ENCODE data around the gene UBA7. TPM values are rescaled to one million over a fixed set of nuclear protein-coding genes. Genes with fewer than 3 reads are reported as not detected.

The UBA7 gene
- 0.21 to 0.68 TPM (median 0.34 TPM) in 5 replicates for total RNA-seq (2022; extraction: Qiagen RNA extraction; ENCODE audit: low read depth)

GRCh38 chr3:49813497-49814174 is at the start of gene UBA7:
TSS of gene UBA7 (minus strand) at chr3:49813953. CDS start at chr3:49813787, 166 bp downstream.

GRCh38 chr3:49856181-49857005 is 42.6 kb upstream of the UBA7 start, which contains the start of gene TRAIP:
TSS of gene TRAIP (minus strand) at chr3:49856564. CDS start at chr3:49856453, 111 bp downstream.

GRCh38 chr3:49802719-49803464 is 10.9 kb downstream of the UBA7 start, which contains the start of gene INKA1:
TSS of gene INKA1 (plus strand) at chr3:49803261. CDS start at chr3:49803393, 132 bp downstream.

GRCh38 chr3:49799761-49800160 is 14.0 kb downstream of the UBA7 start, which contains the start of gene CDHR4:
TSS of gene CDHR4 (minus strand) at chr3:49799873. CDS start at chr3:49799812, 61 bp downstream.

GRCh38 chr3:49786357-49787181 is 27.2 kb downstream of the UBA7 start, which contains the start of gene IP6K1:
TSS of gene IP6K1 (minus strand) at chr3:49786542. CDS start at chr3:49748040, 38,502 bp downstream.

Other genes with a start within 250 kb of the UBA7 start
- gene APEH, start 139.6 kb downstream of the UBA7 start, total RNA-seq (2022; extraction: Qiagen RNA extraction; ENCODE audit: low read depth) = 60.2 to 71.1 TPM (median 63.4 TPM) in 5 replicates
- 0.99 to 2.2 TPM (median 1.4 TPM) in 5 replicates for gene MST1, start 124.5 kb downstream of the UBA7 start, total RNA-seq (2022; extraction: Qiagen RNA extraction; ENCODE audit: low read depth)
- gene RNF123, start 124.4 kb downstream of the UBA7 start, total RNA-seq (2022; extraction: Qiagen RNA extraction; ENCODE audit: low read depth) = 9.6 to 18.6 TPM (median 15.9 TPM) in 5 replicates
- gene AMIGO3, start 94.3 kb downstream of the UBA7 start, total RNA-seq (2022; extraction: Qiagen RNA extraction; ENCODE audit: low read depth) = 0.35 to 0.85 TPM (median 0.59 TPM) in 5 replicates
- gene GMPPB, start 90.0 kb downstream of the UBA7 start, total RNA-seq (2022; extraction: Qiagen RNA extraction; ENCODE audit: low read depth) = 14.9 to 20.9 TPM (median 18.3 TPM) in 5 replicates
- 18.4 to 23.4 TPM (median 22.3 TPM) in 5 replicates for gene IP6K1, start 27.4 kb downstream of the UBA7 start, total RNA-seq (2022; extraction: Qiagen RNA extraction; ENCODE audit: low read depth)
- gene CDHR4, start 14.1 kb downstream of the UBA7 start, total RNA-seq (2022; extraction: Qiagen RNA extraction; ENCODE audit: low read depth) = 0.11 to 0.29 TPM (median 0.24 TPM) in 4 of 5 replicates, not detected in the other
- gene INKA1, start 10.7 kb downstream of the UBA7 start, total RNA-seq (2022; extraction: Qiagen RNA extraction; ENCODE audit: low read depth) = 1.3 to 2.3 TPM (median 2.0 TPM) in 5 replicates
- gene TRAIP, start 42.6 kb upstream of the UBA7 start, total RNA-seq (2022; extraction: Qiagen RNA extraction; ENCODE audit: low read depth) = 9.1 to 17.4 TPM (median 14.7 TPM) in 5 replicates
- gene CAMKV, start 56.0 kb upstream of the UBA7 start, total RNA-seq (2022; extraction: Qiagen RNA extraction; ENCODE audit: low read depth) = 0.30 to 0.53 TPM (median 0.46 TPM) in 5 replicates
- 5.3 to 8.5 TPM (median 7.4 TPM) in 5 replicates for gene MST1R, start 89.9 kb upstream of the UBA7 start, total RNA-seq (2022; extraction: Qiagen RNA extraction; ENCODE audit: low read depth)
- gene MON1A, start 115.9 kb upstream of the UBA7 start, total RNA-seq (2022; extraction: Qiagen RNA extraction; ENCODE audit: low read depth) = 4.4 to 8.6 TPM (median 7.9 TPM) in 5 replicates
- 24.1 to 30.3 TPM (median 28.7 TPM) in 5 replicates for gene RBM6, start 126.2 kb upstream of the UBA7 start, total RNA-seq (2022; extraction: Qiagen RNA extraction; ENCODE audit: low read depth)

All from A549 treated with RU486 at 1 μM for 4 hours (cell line).